Activated CD4-positive, alpha-beta T cell treated with anti-CD3 and anti-CD28 coated beads, Interleukin-2, amount 10 ng/mL, durations not matched to agents 24 days and 14 days (primary cell): ENCODE results near the gene OAF. TPM values are rescaled to one million over a fixed set of nuclear protein-coding genes. Genes with fewer than 3 reads are reported as not detected.

Source experiments
- DNase-seq: peaks from one replicate; pipeline ENCODE4 v3.0.0; 2022
- H3K27ac Mint-ChIP-seq: one replicate; pipeline ENCODE4 v1.8.0; 2022; ENCODE audit warnings: mild to moderate bottlenecking, mixed read lengths
- H3K27me3 Mint-ChIP-seq: one replicate; pipeline ENCODE4 v1.8.0; 2022; ENCODE audit warnings: mixed read lengths
- H3K36me3 Mint-ChIP-seq: one replicate; pipeline ENCODE4 v1.8.0; 2022; ENCODE audit warnings: low read depth, mild to moderate bottlenecking, mixed read lengths
- H3K4me1 Mint-ChIP-seq: one replicate; pipeline ENCODE4 v1.8.0; 2021; ENCODE audit warnings: mixed read lengths
- H3K4me3 Mint-ChIP-seq: one replicate; pipeline ENCODE4 v1.8.0; 2022; ENCODE audit warnings: mild to moderate bottlenecking, moderate library complexity, mixed read lengths
- H3K9me3 Mint-ChIP-seq: one replicate; pipeline ENCODE4 v1.8.0; 2021; ENCODE audit warnings: mixed read lengths
- intact Hi-C: fragments of 100-400 bp; cut with micrococcal nuclease; formaldehyde crosslinking; loops from one replicate; pipeline ENCODE4 v1.15.1; 2023
- total RNA-seq: library from RNA; stranded (reverse); gene quantifications from 2 replicates; pipeline ENCODE4 v1.2.3, GENCODE V29; 2022

Gene OAF
- total RNA-seq, 1 donor from 2014 or later, result 2.3 TPM

DNA sequence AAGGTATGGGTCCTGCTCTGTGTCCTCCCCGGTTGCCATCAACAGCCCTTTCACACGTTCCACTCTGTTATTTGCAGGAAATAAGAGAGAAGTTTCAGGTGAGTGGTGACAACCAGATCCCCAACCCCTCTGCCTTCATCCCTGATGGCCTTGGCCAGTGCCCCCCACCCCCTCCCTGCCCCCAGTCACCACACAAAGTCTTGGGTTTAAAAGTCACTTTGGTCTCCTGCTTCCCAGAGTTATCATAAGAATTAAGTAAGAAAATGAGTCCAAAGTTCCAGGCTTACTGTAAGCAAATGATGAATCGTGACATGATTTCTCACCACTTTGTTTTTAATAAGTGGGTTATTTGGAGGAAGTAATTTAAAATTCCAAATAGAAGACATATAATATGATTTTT lies 9.2 kb upstream of the OAF start:
- Mint-ChIP-seq H3K4me3 (no peak overlapping the region), H3K27ac (no peak overlapping the region), H3K27me3 (peaks cover 24% of the 10 kb centered on the region), H3K9me3 (no peaks in the 10 kb centered on the region), H3K4me1 (peaks cover 2% of the 10 kb centered on the region), H3K36me3 (no peaks in the 10 kb centered on the region)
- no peak for DNase-seq
- intact Hi-C loops, result no loop called here

GRCh38 chr11:120203626-120204025 lies 7.2 kb upstream of the OAF start:
- Mint-ChIP-seq H3K4me3 (no peak overlapping the region), H3K4me1 (peaks cover 2% of the 10 kb centered on the region), H3K36me3 (no peaks in the 10 kb centered on the region), H3K27ac (no peak overlapping the region), H3K27me3 (peaks cover 39% of the 10 kb centered on the region), H3K9me3 (no peaks in the 10 kb centered on the region)
- DNase-seq, result no peak
- intact Hi-C loops, result no loop called here

DNA sequence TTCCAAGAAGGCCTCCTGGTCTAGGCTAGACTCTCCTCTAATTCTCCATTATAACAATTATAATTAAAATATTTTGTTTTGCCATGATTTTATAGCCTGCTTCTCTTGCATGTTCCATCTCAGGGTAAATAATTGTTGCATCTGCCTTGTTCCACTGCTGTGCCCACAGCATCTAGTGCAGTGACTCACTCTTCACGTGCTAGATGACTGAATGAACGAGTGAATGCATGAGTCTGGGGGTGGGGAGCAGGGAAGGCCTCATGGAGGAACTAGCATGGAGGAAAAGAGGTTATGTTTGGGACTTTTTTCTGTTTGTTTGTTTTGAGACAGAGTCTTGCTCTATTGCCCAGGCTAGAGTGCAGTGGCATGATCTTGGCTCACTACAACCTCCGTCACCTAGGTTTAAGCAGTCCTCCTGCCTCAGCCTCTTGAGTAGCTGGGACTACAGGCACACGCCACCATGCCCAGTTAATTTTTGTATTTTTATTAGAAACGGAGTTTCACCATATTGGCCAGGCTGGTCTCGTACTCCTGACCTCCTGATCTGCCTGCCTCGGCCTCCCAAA lies 5.2 kb upstream of the OAF start:
- no peaks in the 10 kb centered on the region for H3K36me3 Mint-ChIP-seq
- H3K27me3 Mint-ChIP-seq, result peaks cover 44% of the 10 kb centered on the region
- intact Hi-C loops, result no loop called here

GRCh38 chr11:120207512-120207911 lies 3.3 kb upstream of the OAF start:
- H3K4me3 Mint-ChIP-seq, result no peak overlapping the region
- peaks cover 1% of the 10 kb centered on the region for H3K36me3 Mint-ChIP-seq
- intact Hi-C loops, result no loop called here
- H3K27me3 Mint-ChIP-seq, result peaks cover 50% of the 10 kb centered on the region
- H3K27ac Mint-ChIP-seq, result no peak overlapping the region
- no peaks in the 10 kb centered on the region for H3K9me3 Mint-ChIP-seq
- H3K4me1 Mint-ChIP-seq, result peaks cover 11% of the 10 kb centered on the region
- DNase-seq, result no peak

More for the DNA sequence above, 5.2 kb upstream of the OAF start:
- H3K27ac Mint-ChIP-seq, result peak overlapping the region; percentile 68
- peaks cover 7% of the 10 kb centered on the region for H3K4me1 Mint-ChIP-seq
- DNase-seq, result no peak
- H3K4me3 Mint-ChIP-seq, result no peak overlapping the region
- no peaks in the 10 kb centered on the region for H3K9me3 Mint-ChIP-seq

DNA sequence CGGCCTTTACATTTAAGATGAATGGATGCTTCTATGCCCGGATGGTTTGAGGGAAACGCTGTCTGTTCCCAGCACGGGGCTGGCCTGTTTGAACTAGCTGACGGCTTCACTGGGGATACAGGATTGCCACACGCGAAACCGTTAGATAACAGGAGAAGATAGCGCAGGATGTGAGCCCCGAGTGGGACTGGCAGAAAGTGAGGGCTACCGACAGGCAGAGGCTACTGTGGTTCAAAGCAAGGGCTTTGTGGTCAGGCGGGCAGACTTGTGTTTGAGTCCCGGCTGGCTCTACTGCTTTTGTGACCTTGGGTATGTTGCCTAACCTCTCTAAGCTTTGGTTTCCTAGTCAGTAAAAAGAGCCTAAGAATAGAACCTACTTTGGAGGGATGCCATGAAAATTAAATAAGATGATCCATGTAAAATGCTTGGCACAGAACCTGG lies 2.8 kb upstream of the OAF start:
- H3K4me3 Mint-ChIP-seq, result no peak overlapping the region
- no peak overlapping the region for H3K27ac Mint-ChIP-seq
- H3K9me3 Mint-ChIP-seq, result no peaks in the 10 kb centered on the region
- intact Hi-C loops, result no loop called here
- peaks cover 54% of the 10 kb centered on the region for H3K27me3 Mint-ChIP-seq
- H3K4me1 Mint-ChIP-seq, result peaks cover 11% of the 10 kb centered on the region
- peaks cover 1% of the 10 kb centered on the region for H3K36me3 Mint-ChIP-seq
- no peak for DNase-seq

- Mint-ChIP-seq H3K9me3 (no peaks in the 10 kb centered on the region), H3K4me1 (peaks cover 11% of the 10 kb centered on the region), H3K4me3 (no peak overlapping the region), H3K27ac (no peak overlapping the region), H3K36me3 (peaks cover 1% of the 10 kb centered on the region), H3K27me3 (peaks cover 58% of the 10 kb centered on the region)
- intact Hi-C loops, result no loop called here
- DNase-seq, result no peak
Measured at GRCh38 chr11:120208777-120209176, 2.1 kb upstream of the OAF start.

GRCh38 chr11:120209746-120210625 lies 846 bp upstream of the OAF start:
- Mint-ChIP-seq H3K4me1 (peaks cover 11% of the 10 kb centered on the region), H3K36me3 (peaks cover 1% of the 10 kb centered on the region), H3K27me3 (peaks cover 64% of the 10 kb centered on the region), H3K27ac (peak overlapping the region; percentile 14), H3K9me3 (no peaks in the 10 kb centered on the region), H3K4me3 (peak overlapping the region; percentile 78)
- intact Hi-C loops, result no loop called here
- DNase-seq, result peak; percentile 69

- peak overlapping the region; percentile 81 for H3K27ac Mint-ChIP-seq
- H3K27me3 Mint-ChIP-seq, result peaks cover 56% of the 10 kb centered on the region
- H3K4me3 Mint-ChIP-seq, result peak overlapping the region; percentile 93
- peak; percentile 61 for DNase-seq
- intact Hi-C loops, result no loop called here
- peaks cover 10% of the 10 kb centered on the region for H3K4me1 Mint-ChIP-seq
- peaks cover 1% of the 10 kb centered on the region for H3K36me3 Mint-ChIP-seq
- no peaks in the 10 kb centered on the region for H3K9me3 Mint-ChIP-seq
Measured at GRCh38 chr11:120211522-120212258, 858 bp downstream of the OAF start.

GRCh38 chr11:120212259-120212878 lies 1.5 kb downstream of the OAF start:
- no peak overlapping the region for H3K4me3 Mint-ChIP-seq
- peaks cover 1% of the 10 kb centered on the region for H3K36me3 Mint-ChIP-seq
- H3K27ac Mint-ChIP-seq, result no peak overlapping the region
- intact Hi-C loops, result no loop called here
- peaks cover 51% of the 10 kb centered on the region for H3K27me3 Mint-ChIP-seq
- H3K9me3 Mint-ChIP-seq, result no peaks in the 10 kb centered on the region
- no peak for DNase-seq
- H3K4me1 Mint-ChIP-seq, result peaks cover 10% of the 10 kb centered on the region

DNA sequence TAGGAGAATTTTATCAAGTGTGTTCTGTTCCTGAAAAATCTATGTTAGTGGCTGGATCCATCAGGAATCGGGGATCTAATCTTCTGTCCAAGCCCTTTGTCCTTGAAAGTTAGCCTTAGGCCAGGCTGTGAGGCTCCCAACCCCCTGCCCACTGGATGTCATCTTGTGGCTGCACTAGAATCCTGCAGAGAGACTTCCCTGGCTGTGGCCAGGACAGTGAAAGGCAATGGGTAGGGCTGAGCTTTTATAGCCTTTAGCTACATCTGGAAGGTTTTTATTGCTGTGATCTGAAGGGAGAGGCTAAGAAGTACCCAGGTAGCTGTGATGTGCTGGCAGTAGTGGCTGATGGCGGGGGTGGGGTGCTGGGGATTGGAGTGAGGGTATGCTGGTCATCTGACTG lies 2.1 kb downstream of the OAF start:
- H3K36me3 Mint-ChIP-seq, result peaks cover 1% of the 10 kb centered on the region
- H3K27ac Mint-ChIP-seq, result no peak overlapping the region
- DNase-seq, result no peak
- peaks cover 10% of the 10 kb centered on the region for H3K4me1 Mint-ChIP-seq
- intact Hi-C loops, result no loop called here
- H3K4me3 Mint-ChIP-seq, result no peak overlapping the region
- H3K9me3 Mint-ChIP-seq, result no peaks in the 10 kb centered on the region
- peaks cover 46% of the 10 kb centered on the region for H3K27me3 Mint-ChIP-seq

GRCh38 chr11:120214581-120214980 lies 3.7 kb downstream of the OAF start:
- peaks cover 10% of the 10 kb centered on the region for H3K4me1 Mint-ChIP-seq
- H3K27ac Mint-ChIP-seq, result no peak overlapping the region
- DNase-seq, result no peak
- peaks cover 35% of the 10 kb centered on the region for H3K27me3 Mint-ChIP-seq
- intact Hi-C loops, result no loop called here
- peaks cover 1% of the 10 kb centered on the region for H3K36me3 Mint-ChIP-seq
- no peak overlapping the region for H3K4me3 Mint-ChIP-seq
- H3K9me3 Mint-ChIP-seq, result no peaks in the 10 kb centered on the region

GRCh38 chr11:120215634-120216033 lies 4.8 kb downstream of the OAF start:
- intact Hi-C loops, result no loop called here
- Mint-ChIP-seq H3K9me3 (no peaks in the 10 kb centered on the region), H3K36me3 (peaks cover 1% of the 10 kb centered on the region), H3K4me3 (no peak overlapping the region), H3K27ac (no peak overlapping the region), H3K4me1 (peaks cover 4% of the 10 kb centered on the region), H3K27me3 (peaks cover 30% of the 10 kb centered on the region)
- no peak for DNase-seq

DNA sequence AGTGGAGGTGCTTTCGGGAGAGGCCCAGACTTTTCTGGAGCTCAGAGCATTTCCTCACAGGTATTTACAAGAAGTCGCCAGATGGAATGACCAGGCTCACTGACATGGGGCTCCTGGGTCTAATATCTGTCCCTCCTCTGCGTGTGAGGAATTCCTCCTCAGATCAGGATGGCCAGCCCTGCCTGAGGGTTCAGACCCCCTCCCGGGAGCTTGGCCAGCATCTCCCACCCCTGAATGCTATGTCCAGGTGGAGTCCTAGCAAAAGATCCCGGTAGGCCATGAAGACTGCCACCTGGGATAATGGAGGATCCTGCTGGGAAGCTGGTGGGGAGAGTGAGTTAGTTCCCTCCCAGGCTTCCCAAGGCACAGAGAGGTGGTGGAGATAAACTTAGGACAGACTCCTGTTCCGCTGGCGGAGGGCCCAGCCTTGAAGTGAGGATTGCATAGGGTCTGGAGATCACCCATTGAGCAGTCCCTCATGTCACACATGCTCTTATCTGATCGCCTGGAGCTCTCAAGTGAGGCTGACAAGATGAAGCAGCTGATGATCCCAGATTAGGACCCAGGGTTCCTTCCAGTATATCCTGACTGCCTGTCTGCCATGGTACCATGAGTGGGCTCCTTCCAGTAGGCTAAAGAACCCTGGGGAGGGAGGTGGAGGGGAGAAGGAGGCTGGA lies 5.7 kb downstream of the OAF start:
- Mint-ChIP-seq H3K27ac (no peak overlapping the region), H3K27me3 (peaks cover 28% of the 10 kb centered on the region), H3K4me3 (no peak overlapping the region), H3K9me3 (no peaks in the 10 kb centered on the region), H3K4me1 (peaks cover 9% of the 10 kb centered on the region), H3K36me3 (peaks cover under 1% of the 10 kb centered on the region)
- DNase-seq, result no peak
- intact Hi-C loops, result no loop called here
